ENCODE data around the gene MREG. TPM values are rescaled to one million over a fixed set of nuclear protein-coding genes. Genes with fewer than 3 reads are reported as not detected.
A peak's percentile ranks its signal among the peaks of the same experiment; 100 is the strongest.
"Not testable (repeated sequence)": the region's sequence is repeated elsewhere in the genome, so short reads cannot be mapped to it uniquely, and the experiment has no call there.

MREG gene
- polyA plus RNA-seq, 3 donors from 2014 or later = 1.1 to 1.2 TPM; not detected in 1

GRCh38 chr2:215971671-215972070, 41.7 kb downstream of the MREG start:
- no peak overlapping the region for H3K4me3 Mint-ChIP-seq

GRCh38 chr2:215970894-215971293, 42.5 kb downstream of the MREG start:
- not testable (repeated sequence) for H3K27me3 Mint-ChIP-seq (ENCODE audit: low read depth in 3 of 3); H3K4me3 Mint-ChIP-seq; H3K9me3 Mint-ChIP-seq; DNase-seq; H3K27ac Mint-ChIP-seq
- H3K4me1 Mint-ChIP-seq = peaks cover 23 to 42% of the 10 kb centered on the region in 2 donors
- H3K36me3 Mint-ChIP-seq = peaks cover 10 to 24% (median 14%) of the 10 kb centered on the region in 3 donors

More at GRCh38 chr2:215971671-215972070, 41.7 kb downstream of the MREG start:
- Mint-ChIP-seq H3K27me3 (ENCODE audit: low read depth in 3 of 3) (no peaks in the 10 kb centered on the region), H3K4me1 (peaks cover 19 to 36% of the 10 kb centered on the region in 2 donors), H3K9me3 (no peaks in the 10 kb centered on the region), H3K36me3 (peaks cover 10 to 24% (median 18%) of the 10 kb centered on the region in 3 donors), H3K27ac (no peak overlapping the region)
- DNase-seq = no peak

GRCh38 chr2:215970425-215970824, 42.9 kb downstream of the MREG start:
- Mint-ChIP-seq H3K36me3 (peaks cover 10 to 24% (median 14%) of the 10 kb centered on the region in 3 donors), H3K4me1 (peaks cover 26 to 45% of the 10 kb centered on the region in 2 donors), H3K4me3 (no peak overlapping the region), H3K9me3 (no peaks in the 10 kb centered on the region), H3K27me3 (ENCODE audit: low read depth in 3 of 3) (no peaks in the 10 kb centered on the region), H3K27ac (no peak overlapping the region)
- no peak for DNase-seq

DNA sequence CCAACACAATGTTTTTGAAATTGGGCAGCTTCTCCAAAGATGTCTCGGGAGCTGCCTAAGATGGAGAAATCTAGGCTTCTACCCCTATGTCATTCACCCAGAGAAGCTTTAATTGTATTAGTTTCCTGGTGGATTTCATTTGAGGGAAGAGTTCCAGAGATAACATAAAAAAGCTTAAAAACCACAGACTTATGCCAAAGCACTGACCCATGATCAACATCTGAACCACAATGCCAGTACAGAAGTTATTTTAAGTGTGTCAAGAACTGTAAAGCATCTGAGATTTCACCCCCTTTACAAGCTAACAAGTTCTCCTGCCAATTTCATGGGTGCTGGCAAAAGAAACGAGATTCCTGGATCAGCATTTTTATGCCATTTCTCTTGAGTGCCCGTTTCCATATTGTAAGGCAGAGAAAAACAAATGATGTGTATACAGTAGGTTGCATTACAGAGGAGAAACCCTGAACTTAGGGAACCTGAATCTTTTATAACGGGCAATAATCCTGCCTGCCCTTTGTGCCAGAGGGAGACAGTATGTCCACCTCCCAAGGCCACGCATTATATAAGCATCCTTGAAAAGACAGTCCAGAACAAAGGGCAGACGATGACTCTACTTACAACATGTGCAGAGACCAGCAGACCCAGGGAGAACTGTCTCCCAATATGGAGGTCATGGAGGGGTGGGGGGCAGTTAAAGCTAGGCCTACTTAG, 44.1 kb downstream of the MREG start:
- DNase-seq = no peak
- H3K9me3 Mint-ChIP-seq = no peaks in the 10 kb centered on the region
- H3K36me3 Mint-ChIP-seq = peaks cover 10 to 24% (median 14%) of the 10 kb centered on the region in 3 donors
- no peak overlapping the region for H3K27ac Mint-ChIP-seq
- H3K4me3 Mint-ChIP-seq = no peak overlapping the region
- peaks cover 21 to 38% of the 10 kb centered on the region in 2 donors for H3K4me1 Mint-ChIP-seq
- no peaks in the 10 kb centered on the region for H3K27me3 Mint-ChIP-seq (ENCODE audit: low read depth in 3 of 3)

DNA sequence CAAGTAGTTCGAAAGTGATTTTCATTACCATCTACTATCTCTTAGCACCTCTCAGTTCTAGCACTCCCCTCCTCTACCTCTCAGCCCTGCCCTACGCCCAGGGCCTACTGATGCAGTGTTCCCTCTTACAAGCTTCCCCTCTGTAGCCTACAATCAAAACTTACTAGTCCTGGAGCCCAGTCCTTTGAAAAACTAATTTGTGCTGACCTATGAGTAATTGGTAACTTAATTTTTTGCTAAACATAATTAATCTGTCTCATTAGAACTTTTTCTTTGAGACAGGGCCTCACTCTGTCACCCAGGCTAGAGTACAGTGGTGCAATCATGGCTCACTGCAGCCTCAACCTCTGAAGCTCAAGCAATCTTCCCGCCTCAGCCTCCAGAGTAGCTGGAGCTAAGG, 44.9 kb downstream of the MREG start:
- H3K4me3 Mint-ChIP-seq = no peak overlapping the region

GRCh38 chr2:215967590-215968378, 45.6 kb downstream of the MREG start:
- Mint-ChIP-seq H3K4me1 (peaks cover 11 to 23% of the 10 kb centered on the region in 2 donors), H3K4me3 (no peak overlapping the region), H3K27ac (peak overlapping the region in 2 of 6 donors; percentile 32 to 38), H3K36me3 (peaks cover 10 to 22% (median 14%) of the 10 kb centered on the region in 3 donors), H3K9me3 (no peaks in the 10 kb centered on the region), H3K27me3 (ENCODE audit: low read depth in 3 of 3) (no peaks in the 10 kb centered on the region)
- DNase-seq = no peak

More for the DNA sequence above, 44.9 kb downstream of the MREG start:
- Mint-ChIP-seq H3K4me1 (peaks cover 13 to 30% of the 10 kb centered on the region in 2 donors), H3K36me3 (peaks cover 10 to 24% (median 14%) of the 10 kb centered on the region in 3 donors), H3K27me3 (ENCODE audit: low read depth in 3 of 3) (no peaks in the 10 kb centered on the region), H3K27ac (peak overlapping the region in 1 of 6 donors; percentile 44), H3K9me3 (no peaks in the 10 kb centered on the region)
- no peak for DNase-seq

GRCh38 chr2:215966951-215967350, 46.4 kb downstream of the MREG start:
- H3K27me3 Mint-ChIP-seq (ENCODE audit: low read depth in 3 of 3) = no peaks in the 10 kb centered on the region

GRCh38 chr2:215966274-215966673, 47.1 kb downstream of the MREG start:
- Mint-ChIP-seq H3K27ac (no peak overlapping the region), H3K4me3 (no peak overlapping the region), H3K27me3 (ENCODE audit: low read depth in 3 of 3) (no peaks in the 10 kb centered on the region), H3K36me3 (peaks cover 9 to 26% (median 10%) of the 10 kb centered on the region in 3 donors), H3K9me3 (no peaks in the 10 kb centered on the region), H3K4me1 (peaks cover 11 to 23% of the 10 kb centered on the region in 2 donors)
- DNase-seq = no peak

More at GRCh38 chr2:215966951-215967350, 46.4 kb downstream of the MREG start:
- no peaks in the 10 kb centered on the region for H3K9me3 Mint-ChIP-seq
- H3K4me3 Mint-ChIP-seq = no peak overlapping the region
- H3K4me1 Mint-ChIP-seq = peaks cover 11 to 23% of the 10 kb centered on the region in 2 donors
- no peak overlapping the region for H3K27ac Mint-ChIP-seq
- peaks cover 10 to 27% (median 14%) of the 10 kb centered on the region in 3 donors for H3K36me3 Mint-ChIP-seq
- DNase-seq = no peak

DNA sequence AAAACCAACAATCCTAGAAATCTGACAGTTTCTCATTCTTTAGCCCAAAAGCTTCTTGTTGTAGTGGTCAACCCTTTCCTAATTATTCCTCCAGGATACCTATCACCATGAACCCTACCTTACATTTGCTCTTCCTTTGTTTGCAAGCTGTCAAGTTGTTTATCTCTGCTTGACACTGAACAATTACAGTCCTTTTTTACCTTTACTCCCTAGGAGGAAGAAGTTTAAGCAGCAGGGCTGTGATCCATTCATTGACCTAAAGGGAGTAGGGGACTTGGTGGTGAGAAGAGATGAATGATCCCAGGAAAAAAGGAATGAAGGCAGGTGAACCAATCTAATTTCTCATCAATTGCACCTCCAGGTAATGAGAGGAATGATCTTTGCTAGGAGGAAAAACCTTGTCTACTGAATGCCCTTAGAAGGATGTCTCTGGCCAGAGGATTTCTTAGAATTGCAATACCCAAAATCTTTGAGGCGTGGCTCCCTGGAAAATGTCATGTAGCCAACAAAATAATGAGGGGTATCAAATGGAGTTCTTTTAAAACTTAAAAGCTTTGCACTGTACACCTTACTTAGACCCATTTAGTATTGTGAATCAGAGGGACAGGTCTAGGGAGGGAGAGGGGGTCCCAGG, 47.7 kb downstream of the MREG start:
- DNase-seq = no peak
- H3K27ac Mint-ChIP-seq = no peak overlapping the region
- no peaks in the 10 kb centered on the region for H3K27me3 Mint-ChIP-seq (ENCODE audit: low read depth in 3 of 3)
- H3K4me1 Mint-ChIP-seq = peaks cover 11 to 23% of the 10 kb centered on the region in 2 donors
- H3K36me3 Mint-ChIP-seq = peaks cover 4 to 21% (median 6%) of the 10 kb centered on the region in 3 donors
- no peak overlapping the region for H3K4me3 Mint-ChIP-seq
- no peaks in the 10 kb centered on the region for H3K9me3 Mint-ChIP-seq

- Mint-ChIP-seq H3K27ac (no peak overlapping the region), H3K4me1 (peaks cover 9 to 10% of the 10 kb centered on the region in 2 donors), H3K9me3 (no peaks in the 10 kb centered on the region), H3K27me3 (ENCODE audit: low read depth in 3 of 3) (peaks cover 0 to 1% (median 0%) of the 10 kb centered on the region in 3 donors), H3K4me3 (no peak overlapping the region), H3K36me3 (peaks cover 21 to 25% (median 25%) of the 10 kb centered on the region in 3 donors)
- no peak for DNase-seq
Observed at GRCh38 chr2:215961981-215962380, 51.4 kb downstream of the MREG start.

- Mint-ChIP-seq H3K4me3 (no peak overlapping the region), H3K27me3 (ENCODE audit: low read depth in 3 of 3) (peaks cover 0 to 1% (median 0%) of the 10 kb centered on the region in 3 donors), H3K36me3 (peaks cover 21 to 29% (median 28%) of the 10 kb centered on the region in 3 donors), H3K27ac (peak overlapping the region in 1 of 6 donors; percentile 23), H3K4me1 (no peaks in the 10 kb centered on the region), H3K9me3 (no peaks in the 10 kb centered on the region)
- no peak for DNase-seq
Observed at GRCh38 chr2:215958257-215958656, 55.1 kb downstream of the MREG start.

GRCh38 chr2:215957354-215958122, 55.8 kb downstream of the MREG start:
- not testable (repeated sequence) for DNase-seq; H3K4me1 Mint-ChIP-seq; H3K4me3 Mint-ChIP-seq; H3K9me3 Mint-ChIP-seq; H3K27ac Mint-ChIP-seq; H3K27me3 Mint-ChIP-seq (ENCODE audit: low read depth in 3 of 3)
- H3K36me3 Mint-ChIP-seq = peaks cover 21 to 29% (median 28%) of the 10 kb centered on the region in 3 donors
